ENCODE data around the gene FILIP1.

The FILIP1 gene

DNA sequence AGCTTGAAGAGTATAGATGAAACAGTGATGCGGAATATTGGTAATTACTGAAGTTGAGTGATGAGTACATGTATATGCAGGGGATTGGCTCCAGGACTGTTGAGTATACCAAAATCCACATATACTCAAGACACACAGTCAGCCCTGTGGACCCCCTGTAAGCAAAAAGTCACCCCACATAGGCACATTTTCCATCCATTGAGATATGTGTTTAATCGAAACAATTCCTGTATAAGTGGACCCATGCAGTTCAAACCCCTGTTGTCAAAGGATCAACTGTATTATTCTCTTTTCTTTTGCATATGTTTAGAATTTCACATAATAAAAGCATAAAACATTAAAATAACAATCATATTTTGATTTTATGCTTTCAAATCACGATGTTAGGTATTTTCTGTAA is 32.1 kb upstream of the FILIP1 start:
- H3K4me2 ChIP-seq (ENCODE audit: low read length): no peak overlapping the region
- no peak overlapping the region for H3K4me3 ChIP-seq (ENCODE audit: low read length)
- H3K9me3 ChIP-seq (ENCODE audit: insufficient read depth, low read length): no peaks in the 10 kb centered on the region
- H3K79me2 ChIP-seq (ENCODE audit: low read length): no peaks in the 10 kb centered on the region
- no peak overlapping the region for H3K27ac ChIP-seq (ENCODE audit: low read length)
- no peak overlapping the region for H3K9ac ChIP-seq (ENCODE audit: low read length)
- no peaks in the 10 kb centered on the region for H3K36me3 ChIP-seq (replicated peaks; ENCODE audit: low read depth, low read length)
- H4K20me1 ChIP-seq (ENCODE audit: insufficient read depth, low read length): no peaks in the 10 kb centered on the region
- no peaks in the 10 kb centered on the region for H3K4me1 ChIP-seq (ENCODE audit: low read length)
- no peak overlapping the region for H2AFZ ChIP-seq (ENCODE audit: low read depth, low read length)
- TF ChIP-seq, protein P1, sequence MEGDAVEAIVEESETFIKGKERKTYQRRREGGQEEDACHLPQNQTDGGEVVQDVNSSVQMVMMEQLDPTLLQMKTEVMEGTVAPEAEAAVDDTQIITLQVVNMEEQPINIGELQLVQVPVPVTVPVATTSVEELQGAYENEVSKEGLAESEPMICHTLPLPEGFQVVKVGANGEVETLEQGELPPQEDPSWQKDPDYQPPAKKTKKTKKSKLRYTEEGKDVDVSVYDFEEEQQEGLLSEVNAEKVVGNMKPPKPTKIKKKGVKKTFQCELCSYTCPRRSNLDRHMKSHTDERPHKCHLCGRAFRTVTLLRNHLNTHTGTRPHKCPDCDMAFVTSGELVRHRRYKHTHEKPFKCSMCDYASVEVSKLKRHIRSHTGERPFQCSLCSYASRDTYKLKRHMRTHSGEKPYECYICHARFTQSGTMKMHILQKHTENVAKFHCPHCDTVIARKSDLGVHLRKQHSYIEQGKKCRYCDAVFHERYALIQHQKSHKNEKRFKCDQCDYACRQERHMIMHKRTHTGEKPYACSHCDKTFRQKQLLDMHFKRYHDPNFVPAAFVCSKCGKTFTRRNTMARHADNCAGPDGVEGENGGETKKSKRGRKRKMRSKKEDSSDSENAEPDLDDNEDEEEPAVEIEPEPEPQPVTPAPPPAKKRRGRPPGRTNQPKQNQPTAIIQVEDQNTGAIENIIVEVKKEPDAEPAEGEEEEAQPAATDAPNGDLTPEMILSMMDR (IDR thresholded peaks at IDR 0.05; ENCODE audit: low read depth, low read length): no peak
- TF ChIP-seq EZH2phosphoT487 (IDR thresholded peaks at IDR 0.05; ENCODE audit: low read depth): no peak
- H3K27me3 ChIP-seq (ENCODE audit: low read depth, low read length): no peaks in the 10 kb centered on the region

DNA sequence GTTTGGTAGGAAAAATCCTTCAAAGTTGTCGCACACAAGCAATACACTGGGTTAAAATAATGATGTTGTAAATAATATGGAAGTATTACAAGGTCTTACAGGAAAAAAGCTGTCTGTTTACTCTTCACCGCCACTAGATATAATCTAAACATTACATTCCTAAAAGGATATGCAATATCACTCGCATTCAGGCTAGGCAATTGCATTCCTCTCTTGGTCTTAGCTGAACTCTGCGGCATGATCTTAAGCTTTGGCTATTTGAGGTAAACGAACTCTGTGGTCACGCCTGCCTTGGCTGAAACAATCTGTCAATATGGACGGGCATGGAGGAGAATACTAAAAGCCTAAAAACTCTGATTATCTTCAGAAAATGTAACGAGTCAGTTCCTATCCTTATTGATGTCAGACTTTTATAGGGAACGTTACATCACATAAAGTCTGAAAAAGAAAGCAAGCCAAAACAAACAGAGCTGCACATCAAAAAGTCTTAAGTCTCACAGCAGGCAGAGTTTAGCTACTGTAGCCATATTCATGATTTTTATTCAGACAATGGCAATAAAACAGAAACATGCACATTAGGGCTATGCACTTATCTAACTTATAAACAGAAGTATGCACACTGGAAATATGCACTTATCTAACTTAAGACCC is 30.8 kb upstream of the FILIP1 start:
- Histone ChIP-seq H3K4me3 (ENCODE audit: low read length) (no peak overlapping the region), H3K27me3 (ENCODE audit: low read depth, low read length) (no peaks in the 10 kb centered on the region), H3K79me2 (ENCODE audit: low read length) (no peaks in the 10 kb centered on the region), H2AFZ (ENCODE audit: low read depth, low read length) (no peak overlapping the region), H3K4me2 (ENCODE audit: low read length) (no peak overlapping the region), H3K9me3 (ENCODE audit: insufficient read depth, low read length) (no peaks in the 10 kb centered on the region), H4K20me1 (ENCODE audit: insufficient read depth, low read length) (no peaks in the 10 kb centered on the region), H3K36me3 (replicated peaks; ENCODE audit: low read depth, low read length) (no peaks in the 10 kb centered on the region), H3K9ac (ENCODE audit: low read length) (no peak overlapping the region), H3K27ac (ENCODE audit: low read length) (no peak overlapping the region), H3K4me1 (ENCODE audit: low read length) (no peaks in the 10 kb centered on the region)
- TF ChIP-seq EZH2phosphoT487 (IDR thresholded peaks at IDR 0.05; ENCODE audit: low read depth): no peak
- TF ChIP-seq, protein P1 (IDR thresholded peaks at IDR 0.05; ENCODE audit: low read depth, low read length): no peak

DNA sequence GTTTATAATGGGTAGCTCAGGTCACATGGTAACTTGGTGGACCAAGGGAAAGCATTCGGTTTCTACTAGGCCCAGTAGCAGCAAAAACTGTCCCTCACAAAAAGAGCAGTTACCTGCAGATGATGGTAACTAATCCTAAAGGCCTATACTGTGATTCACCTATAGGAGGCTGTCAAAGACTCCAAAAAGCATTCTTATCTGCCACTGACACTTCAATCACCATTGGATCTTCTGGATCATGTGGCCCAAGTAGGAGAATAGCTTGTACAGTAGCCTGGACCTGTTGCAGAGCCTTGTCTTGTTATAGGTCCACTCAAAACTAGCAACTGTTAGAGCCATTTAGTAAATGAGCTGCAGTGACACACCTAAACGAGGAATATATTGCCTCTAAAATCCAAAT is 23.2 kb upstream of the FILIP1 start:
- Histone ChIP-seq H3K27ac (ENCODE audit: low read length) (no peak overlapping the region), H3K4me3 (ENCODE audit: low read length) (no peak overlapping the region), H3K9ac (ENCODE audit: low read length) (no peak overlapping the region), H3K27me3 (ENCODE audit: low read depth, low read length) (no peaks in the 10 kb centered on the region), H2AFZ (ENCODE audit: low read depth, low read length) (no peak overlapping the region), H4K20me1 (ENCODE audit: insufficient read depth, low read length) (no peaks in the 10 kb centered on the region), H3K4me2 (ENCODE audit: low read length) (no peak overlapping the region), H3K36me3 (replicated peaks; ENCODE audit: low read depth, low read length) (no peaks in the 10 kb centered on the region), H3K9me3 (ENCODE audit: insufficient read depth, low read length) (no peaks in the 10 kb centered on the region), H3K4me1 (ENCODE audit: low read length) (no peaks in the 10 kb centered on the region), H3K79me2 (ENCODE audit: low read length) (no peaks in the 10 kb centered on the region)
- TF ChIP-seq, protein P1 (IDR thresholded peaks at IDR 0.05; ENCODE audit: low read depth, low read length): no peak
- no peak for TF ChIP-seq EZH2phosphoT487 (IDR thresholded peaks at IDR 0.05; ENCODE audit: low read depth)

DNA sequence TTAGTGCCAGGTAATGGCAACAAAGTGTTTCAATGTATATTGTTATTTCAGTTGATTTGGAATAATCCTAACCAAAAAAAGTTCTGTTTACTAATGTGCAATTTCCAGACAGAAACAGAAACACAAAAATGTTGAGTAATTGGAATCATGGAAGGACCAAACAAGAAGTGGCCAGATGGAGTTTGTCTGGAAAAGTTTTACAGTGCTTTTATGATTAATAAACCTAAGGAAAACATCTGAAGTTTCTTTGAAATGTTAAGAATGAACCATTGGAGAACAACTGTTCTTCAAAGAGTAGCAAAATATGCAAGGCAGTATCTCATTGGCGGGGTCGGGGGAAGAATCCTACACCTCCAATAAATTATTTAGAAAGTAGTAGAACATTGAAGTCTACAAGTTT is 19.0 kb upstream of the FILIP1 start:
- Histone ChIP-seq H3K9ac (ENCODE audit: low read length) (no peak overlapping the region), H3K36me3 (replicated peaks; ENCODE audit: low read depth, low read length) (no peaks in the 10 kb centered on the region), H4K20me1 (ENCODE audit: insufficient read depth, low read length) (no peaks in the 10 kb centered on the region), H3K4me2 (ENCODE audit: low read length) (no peak overlapping the region), H3K79me2 (ENCODE audit: low read length) (no peaks in the 10 kb centered on the region), H3K27me3 (ENCODE audit: low read depth, low read length) (no peaks in the 10 kb centered on the region), H2AFZ (ENCODE audit: low read depth, low read length) (no peak overlapping the region), H3K4me1 (ENCODE audit: low read length) (no peaks in the 10 kb centered on the region), H3K4me3 (ENCODE audit: low read length) (no peak overlapping the region), H3K9me3 (ENCODE audit: insufficient read depth, low read length) (no peaks in the 10 kb centered on the region), H3K27ac (ENCODE audit: low read length) (no peak overlapping the region)
- TF ChIP-seq, protein P1 (IDR thresholded peaks at IDR 0.05; ENCODE audit: low read depth, low read length): no peak
- TF ChIP-seq EZH2phosphoT487 (IDR thresholded peaks at IDR 0.05; ENCODE audit: low read depth): no peak

All from OCI-LY3 (cell line).